Fibroblast of pulmonary artery (primary cell): Measurements from ENCODE around the gene RNU1-1.
"Not testable (repeated sequence)": the region's sequence is repeated elsewhere in the genome, so short reads cannot be mapped to it uniquely, and the experiment has no call there.

Source experiments
- DNase-seq: peaks from one replicate; pipeline ENCODE4 v3.0.0-alpha.2; 2010; ENCODE audit warnings: low read depth
- H3K4me3 ChIP-seq: replicated peaks from 2 replicates; pipeline ENCODE4 v1.5.1; 2011; ENCODE audit warnings: low read depth, mild to moderate bottlenecking, control low read depth, low read length, moderate library complexity
- CTCF ChIP-seq: IDR thresholded peaks from 2 replicates; pipeline ENCODE4 v1.5.1; 2011; ENCODE audit warnings: mild to moderate bottlenecking, control low read depth, low read length, inconsistent platforms; ENCODE audit errors: missing control alignments

The RNU1-1 gene

GRCh38 chr1:16505870-16506269, 8.2 kb downstream of the RNU1-1 start:
- not testable (repeated sequence) for DNase-seq, H3K4me3 ChIP-seq

- no peak for TF ChIP-seq CTCF
- no peak overlapping the region for H3K4me3 ChIP-seq
- no peak for DNase-seq
These were observed 10.6 kb downstream of the RNU1-1 start for GRCh38 chr1:16503494-16503893.

GRCh38 chr1:16501446-16501845, 12.6 kb downstream of the RNU1-1 start:
- DNase-seq, H3K4me3 ChIP-seq: not testable (repeated sequence)

- H3K4me3 ChIP-seq, DNase-seq: not testable (repeated sequence)
These were observed 13.1 kb downstream of the RNU1-1 start for GRCh38 chr1:16500975-16501374.

GRCh38 chr1:16500466-16500865, 13.6 kb downstream of the RNU1-1 start:
- DNase-seq, H3K4me3 ChIP-seq: not testable (repeated sequence)

- H3K4me3 ChIP-seq: peak overlapping the region; percentile 76
- TF ChIP-seq CTCF: no peak
- DNase-seq: peak; percentile 84
These were observed 15.3 kb downstream of the RNU1-1 start for GRCh38 chr1:16498573-16499413.

GRCh38 chr1:16498047-16498446, 16.0 kb downstream of the RNU1-1 start:
- peak overlapping the region; percentile 76 for H3K4me3 ChIP-seq
- not testable (repeated sequence) for DNase-seq

- not testable (repeated sequence) for DNase-seq
- H3K4me3 ChIP-seq: peak overlapping the region; percentile 76
These were observed 16.6 kb downstream of the RNU1-1 start for GRCh38 chr1:16497474-16497904.

GRCh38 chr1:16493731-16494130, 20.4 kb downstream of the RNU1-1 start:
- H3K4me3 ChIP-seq, DNase-seq: not testable (repeated sequence)

- H3K4me3 ChIP-seq, DNase-seq: not testable (repeated sequence)
These were observed 21.1 kb downstream of the RNU1-1 start for GRCh38 chr1:16492937-16493336.

- H3K4me3 ChIP-seq: no peak overlapping the region
- no peak for TF ChIP-seq CTCF
- DNase-seq: no peak
These were observed 22.9 kb downstream of the RNU1-1 start for GRCh38 chr1:16491056-16491675.

GRCh38 chr1:16489195-16489880, 24.7 kb downstream of the RNU1-1 start:
- not testable (repeated sequence) for DNase-seq, H3K4me3 ChIP-seq

GRCh38 chr1:16487011-16487410, 27.1 kb downstream of the RNU1-1 start:
- not testable (repeated sequence) for DNase-seq, H3K4me3 ChIP-seq

GRCh38 chr1:16486316-16486715, 27.8 kb downstream of the RNU1-1 start:
- not testable (repeated sequence) for DNase-seq, H3K4me3 ChIP-seq
